ENCODE measurements around the gene ALDH3A1. TPM values are rescaled to one million over a fixed set of nuclear protein-coding genes. Genes with fewer than 3 reads are reported as not detected.

The ALDH3A1 gene
- total and polyA plus RNA-seq, 8 donors, result 5.8 to 689 (median 145) TPM

- Histone ChIP-seq H3K4me3 (peak overlapping the region in 2 of 4 donors; percentile 37 to 40), H3K27ac (peak overlapping the region in 2 of 5 donors; percentile 73 to 78), H3K27me3 (no peaks in the 10 kb centered on the region), H3K36me3 (no peaks in the 10 kb centered on the region), H3K9me3 (no peaks in the 10 kb centered on the region), H3K4me1 (peaks cover 43 to 67% (median 53%) of the 10 kb centered on the region in 4 donors)
- TF ChIP-seq EP300 (IDR thresholded peaks at IDR 0.05) (no peak), POLR2AphosphoS5 (IDR thresholded peaks at IDR 0.05) (no peak), CTCF (IDR thresholded peaks at IDR 0.05) (no peak), POLR2A (IDR thresholded peaks at IDR 0.05) (no peak)
- 86 to 100% (median 95%) methylated on average over 1 of the region's 1 CpG for WGBS, 5 donors
- intact Hi-C loops (cut with DNase I; ENCODE audit: low total_unique reads), result no loop called here
- DNase-seq, result no peak
Observed at GRCh38 chr17:19723964-19724363, 24.1 kb downstream of the ALDH3A1 start.

- H3K4me1 ChIP-seq, result peaks cover 23 to 46% (median 32%) of the 10 kb centered on the region in 4 donors
- no peak for TF ChIP-seq POLR2AphosphoS5 (IDR thresholded peaks at IDR 0.05)
- no peak for TF ChIP-seq EP300 (IDR thresholded peaks at IDR 0.05)
- TF ChIP-seq CTCF (IDR thresholded peaks at IDR 0.05), result no peak
- TF ChIP-seq POLR2A (IDR thresholded peaks at IDR 0.05), result no peak
- no peaks in the 10 kb centered on the region for H3K36me3 ChIP-seq
- intact Hi-C loops (cut with DNase I; ENCODE audit: low total_unique reads), result no loop called here
- no peaks in the 10 kb centered on the region for H3K27me3 ChIP-seq
- H3K4me3 ChIP-seq, result no peak overlapping the region
- DNase-seq, result peak; percentile 52 to 66
- whole genome bisulfite sequencing, 5 donors, result 46 to 71% (median 53%) methylated on average over 7 to 9 of the region's 9 CpGs
- H3K9me3 ChIP-seq, result no peaks in the 10 kb centered on the region
- H3K27ac ChIP-seq, result peak overlapping the region in 2 of 5 donors; percentile 19 to 50
Observed at GRCh38 chr17:19720631-19721426, 27.3 kb downstream of the ALDH3A1 start.

GRCh38 chr17:19720210-19720475, 28.0 kb downstream of the ALDH3A1 start:
- peaks cover 22 to 44% (median 32%) of the 10 kb centered on the region in 4 donors for H3K4me1 ChIP-seq

More at GRCh38 chr17:19720210-19720475, 28.0 kb downstream of the ALDH3A1 start:
- 69 to 83% (median 77%) methylated on average over 5 of the region's 5 CpGs for WGBS, 5 donors
- Histone ChIP-seq H3K27ac (peak overlapping the region in 1 of 5 donors; percentile 50), H3K36me3 (no peaks in the 10 kb centered on the region), H3K27me3 (no peaks in the 10 kb centered on the region), H3K4me3 (no peak overlapping the region), H3K9me3 (no peaks in the 10 kb centered on the region)
- DNase-seq, result no peak
- intact Hi-C loops (cut with DNase I; ENCODE audit: low total_unique reads), result no loop called here
- TF ChIP-seq POLR2A (IDR thresholded peaks at IDR 0.05) (no peak), CTCF (IDR thresholded peaks at IDR 0.05) (no peak), POLR2AphosphoS5 (IDR thresholded peaks at IDR 0.05) (no peak), EP300 (IDR thresholded peaks at IDR 0.05) (no peak)

All from stomach (tissue), 9 donors.